Measurements from ENCODE around the gene KCNQ1. TPM values are rescaled to one million over a fixed set of nuclear protein-coding genes. Genes with fewer than 3 reads are reported as not detected.

Gene KCNQ1
- total RNA-seq, 1 experiment from 2014 or later = 0.71 TPM

GRCh38 chr11:2520736-2521035 lies 75.9 kb downstream of the KCNQ1 start:
- in situ Hi-C loops (cut with HindIII; ENCODE audit: low pct_unique_long_range_greater_than_20kb, low sequenced_read_pairs) = no loop called here
- DNase-seq (ENCODE audit: low read depth, low spot score) = no peak

DNA sequence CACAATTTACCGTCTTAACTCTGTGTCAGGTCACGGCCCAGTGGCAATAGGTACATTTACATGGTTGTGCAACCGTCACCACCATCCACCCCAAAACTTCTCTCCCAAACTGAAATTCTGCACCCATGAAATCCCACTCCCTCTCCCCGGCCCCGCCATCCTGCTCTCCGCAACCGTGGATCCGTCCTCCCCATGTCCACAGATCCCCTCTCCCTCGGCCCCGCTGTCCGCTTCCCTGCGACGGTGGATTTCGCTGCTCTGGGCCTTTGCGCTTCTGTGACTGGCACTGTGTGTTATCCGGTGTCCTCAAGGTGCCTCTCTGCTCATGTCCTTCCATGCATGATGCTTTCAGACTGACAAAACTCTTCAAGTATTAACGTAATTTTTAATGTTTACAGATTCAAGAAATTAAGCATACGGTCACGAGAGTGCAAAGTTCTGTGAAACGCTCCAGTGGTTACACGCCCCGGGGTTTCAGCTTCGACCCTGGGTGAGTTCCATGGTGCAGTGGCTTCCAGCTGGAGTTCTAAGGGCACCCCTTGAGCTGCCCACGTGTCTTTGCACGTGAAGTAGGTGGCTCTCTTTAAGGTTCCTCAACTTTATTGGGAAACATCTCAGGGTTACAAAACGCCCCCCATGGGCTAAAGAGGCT lies 76.4 kb downstream of the KCNQ1 start:
- in situ Hi-C loops (cut with HindIII; ENCODE audit: low pct_unique_long_range_greater_than_20kb, low sequenced_read_pairs) = no loop called here
- DNase-seq (ENCODE audit: low read depth, low spot score) = no peak

GRCh38 chr11:2521733-2522630 lies 77.2 kb downstream of the KCNQ1 start:
- DNase-seq (ENCODE audit: low read depth, low spot score) = no peak
- in situ Hi-C loops (cut with HindIII; ENCODE audit: low pct_unique_long_range_greater_than_20kb, low sequenced_read_pairs) = no loop called here

- DNase-seq (ENCODE audit: low read depth, low spot score) = no peak
- in situ Hi-C loops (cut with HindIII; ENCODE audit: low pct_unique_long_range_greater_than_20kb, low sequenced_read_pairs) = no loop called here
Observed at GRCh38 chr11:2522631-2523255, 77.9 kb downstream of the KCNQ1 start.

DNA sequence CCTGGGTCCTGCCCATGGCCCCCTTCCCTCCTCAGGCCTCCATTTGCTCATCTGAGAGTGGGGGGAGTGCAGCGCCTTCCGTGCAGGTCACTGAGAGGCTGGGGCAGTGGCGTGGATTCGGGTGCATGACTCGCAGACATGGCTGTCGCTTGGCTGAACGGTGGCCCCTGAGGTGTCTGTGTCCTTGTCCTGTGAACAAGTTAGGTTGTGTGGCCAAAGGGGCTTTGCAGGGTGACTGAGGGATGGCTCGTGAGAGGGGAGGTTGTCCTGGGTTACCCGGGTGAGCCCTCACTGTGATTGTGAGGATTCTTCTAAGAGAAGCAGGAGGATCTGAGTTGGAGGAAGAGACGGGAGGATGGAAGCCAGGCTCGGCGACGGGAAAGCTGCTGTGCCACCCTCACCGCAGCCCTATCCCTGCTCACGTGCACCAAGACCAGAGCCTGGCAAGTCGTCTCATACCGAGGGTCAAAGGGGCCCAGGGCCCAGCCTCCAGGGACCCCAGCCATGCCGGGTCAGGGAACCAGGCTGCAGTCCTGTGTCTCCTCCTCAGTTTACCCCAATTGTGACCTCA lies 79.1 kb downstream of the KCNQ1 start:
- in situ Hi-C loops (cut with HindIII; ENCODE audit: low pct_unique_long_range_greater_than_20kb, low sequenced_read_pairs) = no loop called here
- no peak for DNase-seq (ENCODE audit: low read depth, low spot score)

DNA sequence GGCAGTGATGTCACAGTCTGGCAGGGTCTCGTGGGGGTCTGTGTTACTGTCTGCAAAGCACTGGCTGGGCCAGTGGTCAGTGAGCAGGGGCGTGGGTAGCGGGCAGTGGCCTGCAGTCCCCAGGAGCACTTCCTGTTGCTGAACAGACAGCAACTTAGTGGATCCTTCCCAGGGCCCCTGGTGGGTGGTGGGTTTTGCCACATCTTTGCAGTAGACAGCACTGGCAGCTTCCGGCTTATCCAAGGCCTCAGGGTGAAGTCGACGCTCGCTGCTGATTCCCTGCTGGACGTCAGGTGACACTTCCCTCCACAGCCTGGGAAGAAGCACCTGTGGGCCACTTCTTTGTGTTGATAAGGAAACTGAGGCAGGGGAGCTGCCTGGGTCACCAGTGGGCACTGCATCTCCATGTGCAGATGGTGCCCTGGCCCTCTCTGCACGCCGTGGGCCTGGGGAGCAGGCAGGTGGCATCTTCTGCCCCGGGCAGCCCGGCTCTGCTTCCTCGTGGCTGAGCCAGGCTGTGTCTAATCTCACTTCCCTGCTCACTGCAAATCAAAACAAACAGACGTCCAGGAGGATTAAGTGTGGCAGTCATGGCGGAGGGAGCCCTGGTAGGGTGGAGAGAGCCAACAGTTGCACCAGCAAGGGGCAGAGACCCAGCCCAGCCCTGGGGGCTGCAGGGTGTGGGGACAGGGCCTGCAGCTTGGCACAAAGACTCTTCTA lies 79.8 kb downstream of the KCNQ1 start:
- DNase-seq (ENCODE audit: low read depth, low spot score) = no peak
- in situ Hi-C loops (cut with HindIII; ENCODE audit: low pct_unique_long_range_greater_than_20kb, low sequenced_read_pairs) = no loop called here

- in situ Hi-C loops (cut with HindIII; ENCODE audit: low pct_unique_long_range_greater_than_20kb, low sequenced_read_pairs) = no loop called here
- DNase-seq (ENCODE audit: low read depth, low spot score) = no peak
Observed at GRCh38 chr11:2525166-2525861, 80.5 kb downstream of the KCNQ1 start.

DNA sequence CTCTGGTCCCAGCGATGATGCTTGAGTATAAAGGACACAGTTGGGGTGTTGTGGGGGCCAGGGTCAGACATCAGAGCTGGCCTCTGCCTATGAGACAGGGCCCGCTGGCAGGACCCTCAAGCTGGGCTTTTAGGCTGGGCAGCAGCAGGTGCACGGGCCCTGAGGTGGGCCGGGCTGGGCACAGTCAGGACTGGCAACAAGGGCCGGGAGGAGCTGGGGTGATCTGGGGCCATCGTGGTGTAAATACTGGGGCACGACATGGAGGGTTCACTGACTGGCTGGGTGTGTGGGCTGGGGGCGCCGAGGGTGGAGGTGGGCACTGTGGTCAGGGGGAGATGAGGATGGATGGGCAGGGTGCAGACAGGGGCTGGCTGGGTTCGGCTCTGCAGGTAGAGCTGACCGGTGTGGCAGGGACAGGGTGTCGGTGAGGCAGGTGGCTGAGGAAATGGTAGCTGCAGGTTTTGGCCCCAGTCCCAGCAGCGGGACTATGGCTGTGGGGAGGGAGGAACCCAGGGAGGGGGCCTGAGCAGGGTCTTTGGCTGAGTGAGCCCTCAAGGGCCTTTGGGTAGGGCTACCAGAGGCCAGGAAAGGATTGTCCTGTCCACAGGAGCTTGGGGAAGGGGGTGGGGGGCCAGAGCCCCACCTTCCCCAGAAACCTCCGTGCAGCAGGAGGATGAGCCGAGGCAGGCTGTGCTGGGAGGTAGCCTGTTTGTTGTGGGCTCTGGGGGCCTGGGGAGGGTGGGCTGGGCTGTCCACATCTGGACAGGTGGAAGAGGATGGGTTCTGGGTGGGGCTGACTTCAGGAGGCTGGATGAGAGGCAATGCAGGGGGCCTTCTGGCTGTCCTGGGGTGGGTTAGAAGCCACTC lies 81.4 kb downstream of the KCNQ1 start:
- no peak for DNase-seq (ENCODE audit: low read depth, low spot score)
- in situ Hi-C loops (cut with HindIII; ENCODE audit: low pct_unique_long_range_greater_than_20kb, low sequenced_read_pairs) = no loop called here

DNA sequence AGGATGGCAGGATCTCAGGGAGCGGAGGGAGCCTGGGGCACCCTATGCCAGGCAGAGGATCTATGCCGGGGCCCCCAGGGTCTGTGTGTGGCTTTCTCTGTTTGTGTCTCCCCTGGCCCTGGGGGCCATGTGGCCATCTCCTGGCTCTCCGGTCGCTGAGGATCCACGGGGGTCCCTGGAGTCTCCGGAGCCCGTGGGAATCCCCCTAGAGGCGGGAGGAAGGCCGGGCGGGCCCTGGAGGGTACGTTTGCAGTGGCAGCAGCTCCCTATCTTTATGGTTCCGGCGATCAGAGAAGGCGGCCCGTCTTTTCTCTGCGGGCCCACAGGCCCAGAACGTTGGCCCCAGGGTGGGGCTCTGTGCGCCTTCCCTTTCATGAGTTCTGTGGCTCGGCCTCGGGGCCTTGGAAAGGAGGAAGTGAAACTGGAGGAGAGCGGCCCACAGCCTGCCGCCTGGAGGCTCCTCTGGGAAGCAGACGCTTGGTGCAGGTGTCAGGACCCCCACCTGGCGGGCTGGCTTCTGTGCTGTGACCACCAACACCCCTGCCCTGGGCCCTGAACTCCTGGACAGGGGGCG lies 82.1 kb downstream of the KCNQ1 start:
- no peak for DNase-seq (ENCODE audit: low read depth, low spot score)
- in situ Hi-C loops (cut with HindIII; ENCODE audit: low pct_unique_long_range_greater_than_20kb, low sequenced_read_pairs) = no loop called here

GRCh38 chr11:2527621-2528291 lies 82.9 kb downstream of the KCNQ1 start:
- in situ Hi-C loops (cut with HindIII; ENCODE audit: low pct_unique_long_range_greater_than_20kb, low sequenced_read_pairs) = no loop called here
- DNase-seq (ENCODE audit: low read depth, low spot score) = no peak

GRCh38 chr11:2528301-2529050 lies 83.7 kb downstream of the KCNQ1 start:
- in situ Hi-C loops (cut with HindIII; ENCODE audit: low pct_unique_long_range_greater_than_20kb, low sequenced_read_pairs) = no loop called here
- no peak for DNase-seq (ENCODE audit: low read depth, low spot score)

DNA sequence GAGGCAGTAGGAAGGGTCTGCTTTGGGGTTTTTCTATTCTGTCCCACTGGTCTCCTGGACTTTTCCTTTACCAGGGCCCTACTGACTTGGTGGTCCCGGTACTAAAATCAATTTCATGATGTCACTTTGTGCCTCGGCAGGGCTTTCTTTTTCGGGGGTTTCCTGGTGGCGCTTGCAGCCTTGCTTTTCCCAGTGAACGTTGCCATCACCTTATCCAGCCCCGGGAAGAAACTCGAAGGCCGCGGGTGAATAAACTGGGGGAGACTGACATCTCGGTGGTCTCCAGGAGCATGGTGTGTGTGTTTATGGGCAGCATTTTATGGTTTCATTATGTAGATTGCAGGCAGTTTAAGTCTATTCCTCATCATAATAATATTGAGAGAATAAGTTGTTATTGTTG lies 84.4 kb downstream of the KCNQ1 start:
- no peak for DNase-seq (ENCODE audit: low read depth, low spot score)
- in situ Hi-C loops (cut with HindIII; ENCODE audit: low pct_unique_long_range_greater_than_20kb, low sequenced_read_pairs) = no loop called here

- no peak for DNase-seq (ENCODE audit: low read depth, low spot score)
- in situ Hi-C loops (cut with HindIII; ENCODE audit: low pct_unique_long_range_greater_than_20kb, low sequenced_read_pairs) = no loop called here
Observed at GRCh38 chr11:2529636-2530035, 84.8 kb downstream of the KCNQ1 start.

DNA sequence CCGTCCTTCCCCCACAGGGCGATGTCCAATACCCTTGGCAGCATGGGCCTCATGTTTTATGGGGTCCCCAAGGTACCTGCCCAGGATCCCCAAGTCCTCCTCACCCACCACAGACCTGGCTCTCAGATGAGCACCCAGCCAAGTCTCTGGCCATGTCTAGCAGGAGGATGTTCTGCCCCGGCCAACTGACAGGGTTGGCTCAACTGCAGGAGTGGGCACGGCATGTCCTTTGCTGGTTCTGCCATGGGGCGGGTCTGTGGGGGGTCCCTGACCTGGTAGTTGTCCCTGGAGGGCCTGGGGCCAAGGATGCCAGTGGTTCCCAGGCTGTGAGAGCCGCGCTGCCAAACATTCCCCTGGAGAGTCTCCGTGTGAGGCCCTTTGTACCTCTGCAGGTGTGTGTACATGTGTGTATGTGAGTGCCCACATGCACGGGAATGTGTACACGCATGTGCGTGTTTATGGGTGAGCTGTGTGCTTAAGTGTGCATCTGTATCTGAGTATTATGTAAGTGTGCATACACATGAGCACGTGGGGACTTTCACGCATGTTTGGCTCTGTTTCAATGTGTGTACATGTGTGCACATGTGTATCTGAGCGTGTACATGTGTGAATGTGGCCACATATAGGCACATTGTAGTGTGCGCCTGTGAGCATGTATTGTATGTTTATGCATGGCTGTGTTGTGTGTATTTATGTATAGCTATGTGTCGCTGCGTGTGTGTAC lies 85.5 kb downstream of the KCNQ1 start:
- in situ Hi-C loops (cut with HindIII; ENCODE audit: low pct_unique_long_range_greater_than_20kb, low sequenced_read_pairs) = no loop called here
- no peak for DNase-seq (ENCODE audit: low read depth, low spot score)

DNA sequence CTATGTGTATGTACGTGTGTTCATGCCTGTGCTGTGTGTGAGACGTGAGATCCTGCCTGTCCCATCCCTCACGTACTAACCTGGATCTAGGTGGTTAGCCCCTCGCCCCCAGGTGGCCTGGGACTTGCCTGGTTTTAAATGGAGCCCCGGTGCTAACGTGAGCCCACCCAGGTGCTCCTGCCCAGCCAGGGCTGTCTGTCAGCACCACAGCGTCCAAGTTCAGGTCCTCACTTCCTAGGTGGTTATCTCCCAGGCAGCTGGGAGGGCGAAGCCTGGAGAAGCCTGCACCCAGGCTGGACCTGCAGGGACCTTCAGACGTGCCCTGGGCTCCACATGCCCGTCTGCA lies 86.0 kb downstream of the KCNQ1 start:
- no peak for DNase-seq (ENCODE audit: low read depth, low spot score)
- in situ Hi-C loops (cut with HindIII; ENCODE audit: low pct_unique_long_range_greater_than_20kb, low sequenced_read_pairs) = no loop called here

Data from SK-MEL-5 (cell line).